OCI-LY3 (cell line): ENCODE data around the gene ELOF1.
"Not testable (repeated sequence)": the region's sequence is repeated elsewhere in the genome, so short reads cannot be mapped to it uniquely, and the experiment has no call there.

Experiments used
- H2AFZ ChIP-seq: fragments of 200-600, 300-600 bp; shearing (Covaris generic); 2 replicates; pipeline ENCODE4 v1.6.0; 2014; ENCODE audit warnings: antibody characterized with exemption, low read depth, low read length
- H3K27ac ChIP-seq: fragments of 200-600, 300-600 bp; sonication (generic); 2 replicates; pipeline ENCODE4 v1.5.1; 2014; ENCODE audit warnings: mild to moderate bottlenecking, low read length, moderate library complexity, mixed read lengths
- H3K27me3 ChIP-seq: fragments of 200-600, 300-600 bp; sonication (generic); 2 replicates; pipeline ENCODE4 v1.6.1; 2014; ENCODE audit warnings: low read depth, low read length, mixed read lengths
- H3K36me3 ChIP-seq: fragments of 200-600, 300-600 bp; sonication (generic); replicated peaks from 2 replicates; pipeline ENCODE3; 2014; ENCODE audit warnings: low read depth, low read length, mixed read lengths
- H3K4me1 ChIP-seq: fragments of 300-600, 200-600 bp; sonication (generic); 2 replicates; pipeline ENCODE4 v1.6.1; 2014; ENCODE audit warnings: low read length, mixed read lengths
- H3K4me2 ChIP-seq: fragments of 200-600, 300-600 bp; sonication (generic); 2 replicates; pipeline ENCODE4 v1.6.1; 2014; ENCODE audit warnings: low read length, mixed read lengths
- H3K4me3 ChIP-seq: fragments of 300-600, 200-600 bp; sonication (generic); 2 replicates; pipeline ENCODE4 v1.5.1; 2014; ENCODE audit warnings: antibody characterized with exemption, mild to moderate bottlenecking, low read length, moderate library complexity
- H3K79me2 ChIP-seq: fragments of 300-600, 200-600 bp; shearing (Covaris generic); 2 replicates; pipeline ENCODE4 v1.6.1; 2014; ENCODE audit warnings: mild to moderate bottlenecking, low read length, mixed read lengths
- H3K9ac ChIP-seq: fragments of 300-600, 200-600 bp; shearing (Covaris generic); 2 replicates; pipeline ENCODE4 v1.6.0; 2014; ENCODE audit warnings: mild to moderate bottlenecking, low read length, moderate library complexity
- H3K9me3 ChIP-seq: fragments of 200-600, 300-600 bp; shearing (Covaris generic); 2 replicates; pipeline ENCODE4 v1.6.1; 2014; ENCODE audit warnings: low read length, mixed read lengths; ENCODE audit not compliant: insufficient read depth
- H4K20me1 ChIP-seq: fragments of 200-600, 300-600 bp; sonication (generic); 2 replicates; pipeline ENCODE4 v1.6.1; 2016; ENCODE audit warnings: low read length, mixed read lengths; ENCODE audit not compliant: insufficient read depth
- EZH2phosphoT487 ChIP-seq: fragments of 200-600 bp; shearing (Covaris generic); IDR thresholded peaks from 2 replicates; pipeline ENCODE4 v1.6.1; 2018; ENCODE audit warnings: antibody characterized with exemption, mixed run types, low read depth
- TF ChIP-seq, protein P1 (sequence below): fragments of 200-600, 300-600 bp; sonication (generic); IDR thresholded peaks from 2 replicates; pipeline ENCODE4 v1.5.1; 2014; ENCODE audit warnings: antibody characterized with exemption, low read length, low read depth

ELOF1 gene

GRCh38 chr19:11576227-11576626, 17.2 kb upstream of the ELOF1 start:
- Histone ChIP-seq H3K4me1 (peaks cover 13% of the 10 kb centered on the region), H3K9me3 (no peaks in the 10 kb centered on the region), H3K9ac (no peak overlapping the region)

GRCh38 chr19:11574689-11575088, 15.7 kb upstream of the ELOF1 start:
- no peak overlapping the region; the same call in 1 of the 2 replicates for H2AFZ ChIP-seq
- H3K4me1 ChIP-seq, result peaks cover 11% of the 10 kb centered on the region; the same call in 1 of the 2 replicates
- no peak for TF ChIP-seq EZH2phosphoT487
- TF ChIP-seq, protein P1, sequence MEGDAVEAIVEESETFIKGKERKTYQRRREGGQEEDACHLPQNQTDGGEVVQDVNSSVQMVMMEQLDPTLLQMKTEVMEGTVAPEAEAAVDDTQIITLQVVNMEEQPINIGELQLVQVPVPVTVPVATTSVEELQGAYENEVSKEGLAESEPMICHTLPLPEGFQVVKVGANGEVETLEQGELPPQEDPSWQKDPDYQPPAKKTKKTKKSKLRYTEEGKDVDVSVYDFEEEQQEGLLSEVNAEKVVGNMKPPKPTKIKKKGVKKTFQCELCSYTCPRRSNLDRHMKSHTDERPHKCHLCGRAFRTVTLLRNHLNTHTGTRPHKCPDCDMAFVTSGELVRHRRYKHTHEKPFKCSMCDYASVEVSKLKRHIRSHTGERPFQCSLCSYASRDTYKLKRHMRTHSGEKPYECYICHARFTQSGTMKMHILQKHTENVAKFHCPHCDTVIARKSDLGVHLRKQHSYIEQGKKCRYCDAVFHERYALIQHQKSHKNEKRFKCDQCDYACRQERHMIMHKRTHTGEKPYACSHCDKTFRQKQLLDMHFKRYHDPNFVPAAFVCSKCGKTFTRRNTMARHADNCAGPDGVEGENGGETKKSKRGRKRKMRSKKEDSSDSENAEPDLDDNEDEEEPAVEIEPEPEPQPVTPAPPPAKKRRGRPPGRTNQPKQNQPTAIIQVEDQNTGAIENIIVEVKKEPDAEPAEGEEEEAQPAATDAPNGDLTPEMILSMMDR, result no peak
- no peak overlapping the region for H3K27ac ChIP-seq
- H3K9ac ChIP-seq, result no peak overlapping the region
- H4K20me1 ChIP-seq, result no peaks in the 10 kb centered on the region
- H3K36me3 ChIP-seq, result no peaks in the 10 kb centered on the region
- H3K4me2 ChIP-seq, result no peak overlapping the region
- H3K9me3 ChIP-seq, result no peaks in the 10 kb centered on the region
- peaks cover 11% of the 10 kb centered on the region; the same call in 1 of the 2 replicates for H3K27me3 ChIP-seq
- H3K79me2 ChIP-seq, result no peaks in the 10 kb centered on the region
- no peak overlapping the region for H3K4me3 ChIP-seq

More at GRCh38 chr19:11576227-11576626, 17.2 kb upstream of the ELOF1 start:
- H3K4me3 ChIP-seq, result no peak overlapping the region
- no peaks in the 10 kb centered on the region for H4K20me1 ChIP-seq
- peaks cover 20% of the 10 kb centered on the region for H3K27me3 ChIP-seq
- no peaks in the 10 kb centered on the region for H3K36me3 ChIP-seq
- no peaks in the 10 kb centered on the region for H3K79me2 ChIP-seq
- H3K27ac ChIP-seq, result no peak overlapping the region
- H3K4me2 ChIP-seq, result no peak overlapping the region
- H2AFZ ChIP-seq, result no peak overlapping the region
- TF ChIP-seq EZH2phosphoT487, result no peak
- TF ChIP-seq, protein P1, result no peak

DNA sequence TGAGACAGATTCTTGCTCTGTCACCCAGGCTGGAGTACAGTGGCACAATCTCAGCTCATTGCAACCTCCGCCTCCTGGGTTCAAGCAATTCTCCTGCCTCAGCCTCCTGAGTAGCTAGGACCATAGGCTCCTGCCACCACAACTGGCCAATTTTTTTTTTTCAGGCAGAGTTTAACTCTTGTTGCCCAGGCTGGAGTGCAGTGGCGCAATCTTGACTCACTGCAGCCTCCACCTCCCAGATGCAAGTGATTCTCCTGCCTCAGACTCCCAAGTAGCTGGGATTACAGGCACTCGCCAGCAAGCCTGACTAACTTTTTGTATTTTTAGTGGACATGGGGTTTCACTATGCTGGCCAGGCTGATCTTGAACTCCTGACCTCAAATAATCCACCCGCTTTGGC, 14.7 kb upstream of the ELOF1 start:
- not testable (repeated sequence) for H3K4me3 ChIP-seq, H3K79me2 ChIP-seq, H3K4me2 ChIP-seq, H2AFZ ChIP-seq, H3K9ac ChIP-seq, H3K27ac ChIP-seq, H3K36me3 ChIP-seq, H4K20me1 ChIP-seq, H3K9me3 ChIP-seq, H3K27me3 ChIP-seq
- peaks cover 14% of the 10 kb centered on the region; the same call in 1 of the 2 replicates for H3K4me1 ChIP-seq

DNA sequence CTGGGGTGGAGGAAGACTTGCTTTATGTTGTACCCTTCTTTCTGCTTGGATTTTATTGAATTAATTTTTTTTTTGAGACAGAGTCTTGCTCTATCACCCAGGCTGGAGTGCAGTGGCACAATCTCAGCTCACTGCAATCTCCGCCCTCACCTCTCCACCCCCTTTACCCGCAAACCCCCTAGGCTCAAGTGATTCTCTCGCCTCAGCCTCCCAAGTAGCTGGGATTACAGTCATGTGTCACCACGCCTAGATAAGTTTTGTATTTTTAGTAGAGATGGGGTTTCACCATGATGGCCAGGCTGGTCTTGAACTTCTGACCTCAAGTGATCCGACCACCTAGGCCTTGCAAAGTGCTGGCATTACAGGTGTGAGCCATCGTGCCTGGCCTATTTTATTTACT, 14.3 kb upstream of the ELOF1 start:
- not testable (repeated sequence) for H2AFZ ChIP-seq, H3K9ac ChIP-seq, H3K27me3 ChIP-seq

DNA sequence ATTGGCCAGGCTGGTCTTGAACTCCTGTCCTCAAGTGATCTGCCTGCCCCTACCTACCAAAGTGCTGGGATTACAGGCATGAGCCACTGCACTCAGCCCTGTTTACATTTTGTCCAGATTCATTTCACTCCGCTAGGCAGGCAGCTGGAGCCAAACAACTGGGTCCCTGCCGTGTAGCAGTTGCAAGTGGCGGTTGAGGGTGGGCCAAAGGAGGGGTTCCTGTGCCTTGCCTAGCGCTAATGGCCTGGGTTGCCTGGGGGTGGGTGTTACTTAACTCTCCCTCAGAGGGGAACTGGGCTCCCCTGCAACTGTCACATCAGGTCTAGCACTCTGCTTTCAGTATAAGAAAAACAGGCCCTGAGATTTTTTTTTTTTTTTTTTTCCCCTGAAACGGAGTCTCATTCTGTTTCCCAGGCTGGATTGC, 11.0 kb upstream of the ELOF1 start:
- Histone ChIP-seq H3K27me3 (0 out of 2 replicates have a peak, but pooled peaks cover 3% of the 10 kb centered on the region), H2AFZ (no peak overlapping the region), H3K9ac (no peak overlapping the region), H3K4me2 (no peak overlapping the region), H4K20me1 (no peaks in the 10 kb centered on the region), H3K79me2 (no peaks in the 10 kb centered on the region), H3K36me3 (peaks cover 3% of the 10 kb centered on the region), H3K4me3 (no peak overlapping the region), H3K27ac (no peak overlapping the region), H3K9me3 (no peaks in the 10 kb centered on the region), H3K4me1 (peaks cover 32% of the 10 kb centered on the region)
- no peak for TF ChIP-seq EZH2phosphoT487
- TF ChIP-seq, protein P1, result no peak

More for the DNA sequence above, 14.3 kb upstream of the ELOF1 start:
- H3K36me3 ChIP-seq, H3K4me2 ChIP-seq, H3K4me3 ChIP-seq, H3K9me3 ChIP-seq, H4K20me1 ChIP-seq, H3K27ac ChIP-seq, H3K79me2 ChIP-seq: not testable (repeated sequence)
- peaks cover 18% of the 10 kb centered on the region for H3K4me1 ChIP-seq
